A673 (cell line): Measurements from ENCODE around the gene XIST.

Experiments
- EZH2 ChIP-seq: fragments of 200-600 bp; sonication (generic); IDR thresholded peaks from 2 replicates; pipeline ENCODE4 v1.6.1; 2017; ENCODE audit warnings: borderline replicate concordance, low read depth, mild to moderate bottlenecking, mixed read lengths, antibody characterized with exemption, low read length; ENCODE audit not compliant: poor library complexity, severe bottlenecking
- TF ChIP-seq, protein P1 (sequence below): fragments of 300-800, 200-600 bp; sonication (generic); conservative IDR thresholded peaks from 2 replicates; pipeline ENCODE4 v1.5.1; 2017; ENCODE audit warnings: low read depth, mild to moderate bottlenecking, antibody characterized with exemption, low read length, moderate library complexity, mixed read lengths

DNA sequence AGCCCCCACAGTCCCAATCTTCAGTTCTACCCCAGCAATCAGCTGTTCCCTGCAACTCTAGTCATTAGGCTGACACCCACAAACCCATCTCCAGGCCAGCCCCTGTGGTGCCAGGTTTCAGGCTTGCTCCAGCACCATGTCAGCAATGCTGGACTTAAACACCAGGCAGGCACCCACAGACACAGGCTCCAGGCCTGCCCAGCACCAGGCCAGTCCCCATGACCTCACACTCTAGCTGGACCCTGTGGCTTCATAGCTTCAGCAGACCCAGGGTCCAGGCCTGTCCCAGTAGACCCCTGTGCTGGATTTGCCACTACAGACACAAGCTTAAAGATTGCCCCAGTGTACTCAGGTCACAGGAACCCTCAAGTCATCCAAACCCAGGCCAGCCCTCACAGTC lies 10.8 kb upstream of the XIST start:
- TF ChIP-seq, protein P1, sequence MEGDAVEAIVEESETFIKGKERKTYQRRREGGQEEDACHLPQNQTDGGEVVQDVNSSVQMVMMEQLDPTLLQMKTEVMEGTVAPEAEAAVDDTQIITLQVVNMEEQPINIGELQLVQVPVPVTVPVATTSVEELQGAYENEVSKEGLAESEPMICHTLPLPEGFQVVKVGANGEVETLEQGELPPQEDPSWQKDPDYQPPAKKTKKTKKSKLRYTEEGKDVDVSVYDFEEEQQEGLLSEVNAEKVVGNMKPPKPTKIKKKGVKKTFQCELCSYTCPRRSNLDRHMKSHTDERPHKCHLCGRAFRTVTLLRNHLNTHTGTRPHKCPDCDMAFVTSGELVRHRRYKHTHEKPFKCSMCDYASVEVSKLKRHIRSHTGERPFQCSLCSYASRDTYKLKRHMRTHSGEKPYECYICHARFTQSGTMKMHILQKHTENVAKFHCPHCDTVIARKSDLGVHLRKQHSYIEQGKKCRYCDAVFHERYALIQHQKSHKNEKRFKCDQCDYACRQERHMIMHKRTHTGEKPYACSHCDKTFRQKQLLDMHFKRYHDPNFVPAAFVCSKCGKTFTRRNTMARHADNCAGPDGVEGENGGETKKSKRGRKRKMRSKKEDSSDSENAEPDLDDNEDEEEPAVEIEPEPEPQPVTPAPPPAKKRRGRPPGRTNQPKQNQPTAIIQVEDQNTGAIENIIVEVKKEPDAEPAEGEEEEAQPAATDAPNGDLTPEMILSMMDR: no peak
- TF ChIP-seq EZH2: no peak
